ENCODE data around the gene MS4A6A. TPM values are rescaled to one million over a fixed set of nuclear protein-coding genes. Genes with fewer than 3 reads are reported as not detected.

The MS4A6A gene
- total RNA-seq, 3 donors from 2014 or later (not counting 1 experiment from before 2014, with no cell fraction given): 1.8 to 27.2 (median 11.8) TPM

GRCh38 chr11:60145677-60146076 lies 37.2 kb downstream of the MS4A6A start:
- TF ChIP-seq CTCF (IDR thresholded peaks at IDR 0.05): no peak
- DNase-seq (no peak), ATAC-seq (no peak)
- intact Hi-C loops (cut with micrococcal nuclease): no loop called here
- Histone ChIP-seq H3K4me1 (ENCODE audit: control insufficient read depth, insufficient read depth, low read length) (no peaks in the 10 kb centered on the region), H3K27me3 (ENCODE audit: control insufficient read depth, insufficient read depth, low read length) (peaks cover 2% of the 10 kb centered on the region), H3K4me3 (ENCODE audit: low read length) (no peak overlapping the region), H3K27ac (ENCODE audit: low read length) (no peak overlapping the region), H3K9me3 (ENCODE audit: control insufficient read depth, insufficient read depth, low read length) (no peaks in the 10 kb centered on the region), H3K36me3 (ENCODE audit: control insufficient read depth, insufficient read depth, low read length) (no peaks in the 10 kb centered on the region)
- WGBS (ENCODE audit: insufficient coverage): 75% methylated on average over 2 of the region's 3 CpGs
- H3K36me3 Mint-ChIP-seq: no peaks in the 10 kb centered on the region
- H3K27me3 Mint-ChIP-seq (ENCODE audit: low read depth in 2 of 2): no peaks in the 10 kb centered on the region
- no peaks in the 10 kb centered on the region for H3K9me3 Mint-ChIP-seq
- H3K27ac Mint-ChIP-seq: no peak overlapping the region
- H3K4me1 Mint-ChIP-seq: no peaks in the 10 kb centered on the region
- H3K4me3 Mint-ChIP-seq: no peak overlapping the region

GRCh38 chr11:60143768-60144167 lies 39.1 kb downstream of the MS4A6A start:
- no peak overlapping the region for H3K27ac ChIP-seq (ENCODE audit: low read length)
- WGBS (ENCODE audit: insufficient coverage): 75% methylated on average over 3 of the region's 3 CpGs
- H3K4me1 ChIP-seq (ENCODE audit: control insufficient read depth, insufficient read depth, low read length): no peaks in the 10 kb centered on the region
- Mint-ChIP-seq H3K4me3 (no peak overlapping the region), H3K9me3 (no peaks in the 10 kb centered on the region), H3K27me3 (ENCODE audit: low read depth in 2 of 2) (no peaks in the 10 kb centered on the region), H3K36me3 (no peaks in the 10 kb centered on the region), H3K27ac (no peak overlapping the region), H3K4me1 (no peaks in the 10 kb centered on the region)
- ATAC-seq (no peak), DNase-seq (no peak)
- H3K27me3 ChIP-seq (ENCODE audit: control insufficient read depth, insufficient read depth, low read length): peaks cover 2% of the 10 kb centered on the region
- intact Hi-C loops (cut with micrococcal nuclease): no loop called here
- H3K9me3 ChIP-seq (ENCODE audit: control insufficient read depth, insufficient read depth, low read length): no peaks in the 10 kb centered on the region
- H3K4me3 ChIP-seq (ENCODE audit: low read length): no peak overlapping the region
- no peak for TF ChIP-seq CTCF (IDR thresholded peaks at IDR 0.05)
- H3K36me3 ChIP-seq (ENCODE audit: control insufficient read depth, insufficient read depth, low read length): no peaks in the 10 kb centered on the region

GRCh38 chr11:60133917-60134316 lies 49.0 kb downstream of the MS4A6A start:
- no peak overlapping the region for H3K4me3 ChIP-seq (ENCODE audit: low read length)
- Mint-ChIP-seq H3K4me3 (no peak overlapping the region), H3K36me3 (no peaks in the 10 kb centered on the region), H3K4me1 (no peaks in the 10 kb centered on the region), H3K27me3 (ENCODE audit: low read depth in 2 of 2) (peaks cover 14 to 16% of the 10 kb centered on the region in 2 donors), H3K9me3 (no peaks in the 10 kb centered on the region), H3K27ac (no peak overlapping the region)
- ATAC-seq: no peak
- H3K27me3 ChIP-seq (ENCODE audit: control insufficient read depth, insufficient read depth, low read length): no peaks in the 10 kb centered on the region
- no peaks in the 10 kb centered on the region for H3K9me3 ChIP-seq (ENCODE audit: control insufficient read depth, insufficient read depth, low read length)
- DNase-seq: no peak
- no peaks in the 10 kb centered on the region for H3K36me3 ChIP-seq (ENCODE audit: control insufficient read depth, insufficient read depth, low read length)
- intact Hi-C loops (cut with micrococcal nuclease): loop anchor here (5.0 kb wide), 1 partner anchor 312 kb away; no protein-coding TSS in a partner anchor
- no peak overlapping the region for H3K27ac ChIP-seq (ENCODE audit: low read length)
- TF ChIP-seq CTCF (IDR thresholded peaks at IDR 0.05): no peak
- WGBS (ENCODE audit: insufficient coverage): 65% methylated on average over 1 of the region's 1 CpG
- no peaks in the 10 kb centered on the region for H3K4me1 ChIP-seq (ENCODE audit: control insufficient read depth, insufficient read depth, low read length)

- no peak for DNase-seq
- no peaks in the 10 kb centered on the region for H3K27me3 ChIP-seq (ENCODE audit: control insufficient read depth, insufficient read depth, low read length)
- Mint-ChIP-seq H3K27ac (no peak overlapping the region), H3K4me1 (no peaks in the 10 kb centered on the region), H3K36me3 (no peaks in the 10 kb centered on the region), H3K9me3 (no peaks in the 10 kb centered on the region), H3K27me3 (ENCODE audit: low read depth in 2 of 2) (peaks cover 6 to 11% of the 10 kb centered on the region in 2 donors), H3K4me3 (no peak overlapping the region)
- no peak for TF ChIP-seq CTCF (IDR thresholded peaks at IDR 0.05)
- H3K9me3 ChIP-seq (ENCODE audit: control insufficient read depth, insufficient read depth, low read length): no peaks in the 10 kb centered on the region
- intact Hi-C loops (cut with micrococcal nuclease): loop anchor here (5.0 kb wide), 1 partner anchor 310 kb away; no protein-coding TSS in a partner anchor
- no peaks in the 10 kb centered on the region for H3K4me1 ChIP-seq (ENCODE audit: control insufficient read depth, insufficient read depth, low read length)
- ATAC-seq: no peak
- no peaks in the 10 kb centered on the region for H3K36me3 ChIP-seq (ENCODE audit: control insufficient read depth, insufficient read depth, low read length)
- no peak overlapping the region for H3K4me3 ChIP-seq (ENCODE audit: low read length)
- WGBS (ENCODE audit: insufficient coverage): 90% methylated on average over 3 of the region's 3 CpGs
- H3K27ac ChIP-seq (ENCODE audit: low read length): no peak overlapping the region
Observed at GRCh38 chr11:60131912-60132311, 51.0 kb downstream of the MS4A6A start.
